Left lobe of liver (tissue), 2 donors: Measurements from ENCODE around the gene SOWAHA. TPM values are rescaled to one million over a fixed set of nuclear protein-coding genes. Genes with fewer than 3 reads are reported as not detected.
"Not testable (repeated sequence)": the region's sequence is repeated elsewhere in the genome, so short reads cannot be mapped to it uniquely, and the experiment has no call there.

Source experiments
- ATAC-seq: fragments of 200-7000 bp; cut with Tn5 transposase; one replicate; pipeline ENCODE4 v1.9.1; 2020; ENCODE audit warnings: mild to moderate bottlenecking, moderate library complexity
- DNase-seq: peaks from one replicate; pipeline ENCODE4 v3.0.0-alpha.2; 2020; ENCODE audit warnings: low spot score
- total RNA-seq: library from RNA; stranded (reverse); gene quantifications from one replicate; pipeline ENCODE4 v1.2.1, GENCODE V29; 2021
- donor health status: DM: no; HTN: no; CAD: no; lungs with moderate emphysema.
- donor health status: DM: no; HTN: yes; CAD: no.

The SOWAHA gene
- total RNA-seq, 1 donor from 2014 or later: 1.7 TPM

- ATAC-seq, DNase-seq: not testable (repeated sequence)
Measured at GRCh38 chr5:132806804-132807162, 6.3 kb upstream of the SOWAHA start.

DNA sequence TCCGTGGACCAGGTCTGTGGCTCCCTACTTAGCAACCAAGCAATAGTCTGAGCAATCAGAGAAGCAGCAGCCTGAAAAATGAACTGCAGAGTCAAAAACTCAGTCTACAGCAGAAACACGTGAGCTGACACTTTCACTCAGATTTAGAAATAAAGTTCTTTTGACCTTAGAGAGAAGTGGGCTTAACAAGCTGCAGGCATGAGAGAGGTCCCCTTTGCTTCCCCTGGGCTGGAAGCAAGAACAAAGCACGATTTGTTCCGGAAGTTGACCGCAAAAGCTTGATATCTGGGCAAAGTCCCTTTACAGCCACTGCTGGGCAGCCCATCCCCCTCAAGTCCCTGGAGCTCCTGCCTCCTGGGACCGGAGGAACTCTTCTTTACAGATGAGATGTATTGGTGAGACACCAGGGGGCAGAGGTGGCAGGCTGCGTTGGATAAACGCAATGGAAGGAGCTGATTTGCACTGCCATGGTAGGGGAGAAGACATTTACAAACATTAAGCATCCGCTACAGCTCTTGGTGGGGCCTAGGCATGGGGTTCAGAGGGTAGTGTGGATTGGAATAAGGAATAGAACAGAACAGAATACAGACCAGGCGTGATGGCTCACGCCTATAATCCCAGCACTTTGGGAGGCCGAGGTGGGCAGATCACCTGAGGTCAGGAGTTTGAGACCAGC lies 5.8 kb upstream of the SOWAHA start:
- ATAC-seq (peak; percentile 91), DNase-seq (peak; percentile 75)

GRCh38 chr5:132808448-132808847 lies 4.7 kb upstream of the SOWAHA start:
- ATAC-seq: peak; percentile 46
- DNase-seq: no peak

GRCh38 chr5:132808866-132809265 lies 4.2 kb upstream of the SOWAHA start:
- DNase-seq: no peak

GRCh38 chr5:132810605-132811004 lies 2.5 kb upstream of the SOWAHA start:
- no peak for DNase-seq
- no peak for ATAC-seq

More at GRCh38 chr5:132808866-132809265, 4.2 kb upstream of the SOWAHA start:
- no peak for ATAC-seq

- DNase-seq (no peak), ATAC-seq (no peak)
Measured at GRCh38 chr5:132812123-132812765, 858 bp upstream of the SOWAHA start.

DNA sequence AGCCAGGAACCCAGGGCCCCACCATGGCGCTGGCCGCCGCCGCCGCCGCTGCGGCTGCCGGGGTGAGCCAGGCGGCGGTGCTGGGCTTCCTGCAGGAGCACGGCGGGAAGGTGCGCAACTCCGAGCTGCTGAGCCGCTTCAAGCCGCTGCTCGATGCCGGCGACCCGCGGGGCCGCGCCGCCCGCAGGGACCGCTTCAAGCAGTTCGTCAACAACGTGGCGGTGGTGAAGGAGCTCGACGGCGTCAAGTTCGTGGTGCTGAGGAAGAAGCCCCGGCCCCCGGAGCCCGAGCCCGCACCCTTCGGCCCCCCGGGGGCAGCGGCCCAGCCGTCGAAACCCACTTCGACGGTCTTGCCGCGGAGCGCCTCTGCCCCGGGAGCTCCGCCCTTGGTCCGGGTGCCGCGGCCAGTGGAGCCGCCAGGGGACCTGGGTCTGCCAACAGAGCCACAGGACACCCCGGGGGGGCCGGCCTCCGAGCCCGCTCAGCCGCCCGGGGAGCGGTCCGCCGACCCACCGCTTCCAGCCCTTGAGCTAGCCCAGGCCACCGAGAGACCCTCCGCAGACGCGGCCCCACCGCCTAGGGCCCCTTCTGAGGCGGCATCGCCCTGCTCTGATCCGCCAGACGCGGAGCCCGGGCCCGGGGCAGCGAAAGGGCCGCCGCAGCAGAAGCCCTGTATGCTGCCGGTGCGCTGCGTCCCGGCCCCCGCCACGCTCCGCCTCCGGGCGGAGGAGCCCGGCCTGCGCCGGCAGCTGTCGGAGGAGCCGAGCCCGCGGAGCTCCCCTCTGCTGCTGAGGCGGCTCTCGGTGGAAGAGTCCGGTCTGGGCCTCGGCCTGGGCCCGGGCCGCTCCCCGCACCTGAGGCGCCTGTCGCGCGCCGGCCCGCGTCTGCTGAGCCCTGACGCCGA lies 749 bp downstream of the SOWAHA start:
- DNase-seq: no peak

DNA sequence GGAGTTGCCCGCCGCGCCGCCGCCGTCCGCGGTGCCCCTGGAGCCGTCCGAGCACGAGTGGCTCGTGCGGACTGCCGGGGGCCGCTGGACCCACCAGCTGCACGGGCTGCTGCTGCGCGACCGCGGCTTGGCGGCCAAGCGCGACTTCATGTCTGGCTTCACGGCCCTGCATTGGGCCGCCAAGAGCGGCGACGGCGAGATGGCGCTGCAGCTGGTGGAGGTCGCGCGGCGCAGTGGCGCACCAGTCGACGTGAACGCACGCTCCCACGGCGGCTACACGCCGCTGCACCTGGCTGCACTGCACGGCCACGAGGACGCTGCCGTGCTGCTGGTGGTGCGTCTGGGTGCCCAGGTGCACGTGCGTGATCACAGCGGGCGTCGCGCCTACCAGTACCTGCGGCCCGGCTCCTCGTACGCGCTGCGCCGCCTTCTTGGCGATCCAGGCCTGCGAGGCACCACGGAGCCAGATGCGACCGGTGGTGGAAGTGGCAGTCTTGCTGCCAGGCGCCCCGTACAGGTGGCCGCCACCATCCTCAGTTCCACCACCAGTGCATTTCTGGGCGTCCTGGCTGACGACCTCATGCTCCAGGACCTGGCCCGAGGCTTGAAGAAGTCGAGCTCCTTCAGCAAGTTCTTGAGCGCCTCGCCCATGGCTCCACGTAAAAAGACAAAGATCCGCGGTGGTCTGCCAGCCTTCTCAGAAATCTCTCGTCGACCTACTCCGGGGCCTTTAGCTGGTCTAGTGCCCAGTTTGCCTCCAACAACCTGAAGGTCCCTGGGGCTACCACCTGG lies 1.6 kb downstream of the SOWAHA start:
- DNase-seq (no peak), ATAC-seq (no peak)

More for the DNA sequence above, 749 bp downstream of the SOWAHA start:
- peak; percentile 34 for ATAC-seq

DNA sequence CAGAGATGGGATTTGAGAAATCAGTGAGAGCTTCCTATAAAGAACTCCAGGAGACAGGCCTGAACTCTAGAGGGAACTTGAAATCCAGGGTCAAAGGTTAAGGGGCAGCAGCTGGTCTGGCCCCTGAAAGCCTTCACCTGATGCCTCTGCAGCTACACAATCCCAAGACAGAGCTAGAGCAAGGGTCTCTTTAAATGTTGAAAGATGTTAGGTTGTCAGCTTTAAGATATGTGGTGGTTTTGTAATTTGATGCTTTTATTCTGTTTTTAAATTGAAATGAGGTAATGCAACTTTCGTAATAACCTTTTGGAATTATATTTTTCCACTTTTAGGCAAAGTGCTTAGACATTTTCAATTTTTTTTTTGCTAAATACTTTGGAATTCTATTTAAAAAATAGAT lies 2.4 kb downstream of the SOWAHA start:
- ATAC-seq: no peak
- DNase-seq: no peak

DNA sequence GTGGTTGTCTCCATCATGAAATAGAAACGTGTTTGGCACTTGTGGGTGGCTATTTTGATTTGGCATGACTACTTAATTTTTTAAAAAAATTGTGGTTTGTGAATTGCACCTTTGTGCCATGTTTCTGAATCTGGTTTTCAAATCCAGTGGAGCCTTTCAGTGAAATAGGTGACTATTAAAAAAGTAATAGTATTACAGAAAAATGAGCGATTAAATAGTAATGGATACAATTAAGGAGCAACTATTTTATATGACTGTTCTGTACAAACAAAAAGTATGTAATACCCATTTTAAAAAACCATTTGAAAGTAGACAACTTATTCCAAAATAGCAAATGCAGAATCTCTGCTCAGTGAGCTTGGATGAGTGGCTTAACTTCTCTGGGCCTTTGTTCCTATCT lies 3.0 kb downstream of the SOWAHA start:
- DNase-seq: no peak
- ATAC-seq: no peak

GRCh38 chr5:132816554-132816953 lies 3.5 kb downstream of the SOWAHA start:
- no peak for ATAC-seq
- no peak for DNase-seq

GRCh38 chr5:132817011-132817410 lies 3.9 kb downstream of the SOWAHA start:
- ATAC-seq (no peak), DNase-seq (no peak)

DNA sequence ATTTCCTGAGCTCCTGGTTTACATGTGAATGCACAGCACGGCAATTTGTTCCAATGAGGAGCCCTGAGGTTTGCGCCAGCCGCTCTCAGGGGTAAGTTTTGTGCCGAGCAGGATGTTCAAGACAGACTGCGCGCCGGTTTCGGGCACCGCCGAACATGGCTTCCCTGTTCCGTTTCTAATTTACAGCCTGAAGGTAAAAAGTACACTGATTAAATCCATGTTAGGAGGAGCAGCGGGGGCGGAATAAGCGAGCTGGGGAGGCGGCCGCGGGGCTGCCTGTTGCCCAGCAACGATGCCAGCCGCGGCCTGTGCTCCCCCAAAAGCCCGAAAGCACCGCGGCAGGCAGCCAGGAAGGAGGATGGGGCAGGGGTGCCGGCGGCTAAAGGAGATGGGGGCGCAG lies 6.4 kb downstream of the SOWAHA start:
- DNase-seq: no peak
- no peak for ATAC-seq

- ATAC-seq: peak; percentile 94
Measured at GRCh38 chr5:132820162-132820754, 7.2 kb downstream of the SOWAHA start.

GRCh38 chr5:132821350-132821749 lies 8.2 kb downstream of the SOWAHA start:
- DNase-seq (peak; percentile 47), ATAC-seq (no peak)

More at GRCh38 chr5:132820162-132820754, 7.2 kb downstream of the SOWAHA start:
- DNase-seq: peak; percentile 92

DNA sequence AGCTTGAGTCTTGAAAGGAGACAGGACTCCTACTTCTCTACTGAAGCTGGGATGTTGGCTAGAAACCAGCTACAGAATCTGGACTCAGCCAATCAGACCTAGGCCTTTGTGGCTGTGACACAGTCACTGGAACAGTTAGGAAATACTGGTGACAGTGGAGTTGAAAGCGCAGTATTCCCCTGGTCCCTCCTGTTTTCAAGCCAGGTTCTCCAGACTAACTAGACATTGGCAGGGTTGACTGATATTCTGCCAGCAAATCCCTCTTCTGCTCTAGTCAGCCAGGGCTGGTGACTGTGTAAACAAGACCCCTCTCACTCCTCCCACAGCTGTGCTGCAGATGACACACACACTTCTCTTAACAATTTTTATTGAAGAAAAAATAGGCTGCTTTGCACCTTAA lies 8.7 kb downstream of the SOWAHA start:
- DNase-seq (peak; percentile 66), ATAC-seq (peak; percentile 68)

GRCh38 chr5:132822650-132823480 lies 9.8 kb downstream of the SOWAHA start:
- DNase-seq: no peak
- no peak for ATAC-seq

DNA sequence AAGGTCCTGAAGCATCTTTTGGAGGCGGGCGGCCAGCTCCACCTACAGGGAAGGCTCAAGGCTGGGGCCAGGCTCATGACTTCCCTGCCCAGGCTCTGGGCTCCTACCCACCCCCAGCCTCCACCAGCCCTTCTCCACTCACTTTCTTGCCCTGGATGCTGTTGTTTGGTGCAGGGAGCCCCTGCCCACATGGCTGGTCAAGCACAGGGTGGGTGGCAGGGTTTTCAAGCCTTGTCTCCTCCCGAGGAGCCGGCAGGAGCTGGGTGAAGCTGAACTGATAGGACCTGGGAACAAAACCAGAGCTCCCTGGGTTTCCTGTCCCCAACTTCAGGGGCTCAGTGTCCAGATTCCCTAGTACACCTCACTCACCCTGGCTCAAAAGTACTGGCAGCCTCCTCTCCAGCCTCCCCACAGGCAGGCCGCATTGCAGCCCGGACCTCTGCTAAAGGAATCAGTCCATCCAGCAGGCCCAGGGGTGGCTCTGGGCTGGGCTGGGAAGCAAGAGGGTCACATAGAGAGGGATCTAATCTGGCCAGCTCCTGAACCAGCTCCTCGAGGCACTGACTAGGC lies 10.5 kb downstream of the SOWAHA start:
- ATAC-seq: no peak
- peak; percentile 44 for DNase-seq

GRCh38 chr5:132824426-132824825 lies 11.3 kb downstream of the SOWAHA start:
- ATAC-seq (no peak), DNase-seq (peak; percentile 30)
